AG08395 (cell line): ENCODE results near the gene NRF1.

Source experiments
- DNase-seq: peaks from one replicate; pipeline ENCODE4 v3.0.0; 2012; ENCODE audit warnings: mixed read lengths, low spot score

NRF1 gene

DNA sequence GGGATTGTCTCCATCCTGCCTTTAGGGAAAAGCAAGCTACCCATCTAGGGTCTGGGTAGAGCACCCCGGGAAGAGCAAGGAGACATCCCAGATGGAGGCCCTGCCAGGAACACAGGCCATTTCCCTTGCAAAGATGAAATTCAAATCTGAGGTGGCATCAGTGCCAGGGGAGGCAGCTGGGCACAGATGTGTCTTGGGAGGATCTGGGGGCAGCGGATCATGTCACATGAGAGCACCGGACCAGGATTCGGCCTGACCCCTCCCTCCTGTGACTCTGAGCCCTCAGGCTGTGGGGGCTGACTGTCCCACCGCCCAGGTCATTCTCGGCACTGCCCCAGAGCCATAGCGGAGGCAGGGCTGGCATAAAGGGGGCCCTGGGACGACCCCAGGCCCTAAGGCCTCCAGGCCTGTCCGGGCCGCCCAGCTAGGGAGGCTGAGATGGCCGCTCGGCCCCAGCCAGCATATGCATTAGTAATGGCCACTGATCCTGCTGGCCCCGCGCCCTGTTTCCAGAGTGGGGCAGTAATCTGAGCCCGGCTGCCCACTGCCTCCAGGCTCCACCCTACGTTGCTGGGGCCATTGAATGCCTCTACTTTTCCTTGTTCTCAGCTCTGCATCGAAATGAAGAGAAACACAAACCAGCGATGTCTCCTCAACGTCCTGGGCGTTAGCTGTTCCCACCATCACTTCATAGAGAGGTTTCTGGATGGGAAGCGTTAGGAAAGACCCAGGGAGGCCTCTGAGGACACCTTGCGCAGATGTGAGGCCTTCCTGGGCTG, 192.8 kb downstream of the NRF1 start:
- no peak for DNase-seq

DNA sequence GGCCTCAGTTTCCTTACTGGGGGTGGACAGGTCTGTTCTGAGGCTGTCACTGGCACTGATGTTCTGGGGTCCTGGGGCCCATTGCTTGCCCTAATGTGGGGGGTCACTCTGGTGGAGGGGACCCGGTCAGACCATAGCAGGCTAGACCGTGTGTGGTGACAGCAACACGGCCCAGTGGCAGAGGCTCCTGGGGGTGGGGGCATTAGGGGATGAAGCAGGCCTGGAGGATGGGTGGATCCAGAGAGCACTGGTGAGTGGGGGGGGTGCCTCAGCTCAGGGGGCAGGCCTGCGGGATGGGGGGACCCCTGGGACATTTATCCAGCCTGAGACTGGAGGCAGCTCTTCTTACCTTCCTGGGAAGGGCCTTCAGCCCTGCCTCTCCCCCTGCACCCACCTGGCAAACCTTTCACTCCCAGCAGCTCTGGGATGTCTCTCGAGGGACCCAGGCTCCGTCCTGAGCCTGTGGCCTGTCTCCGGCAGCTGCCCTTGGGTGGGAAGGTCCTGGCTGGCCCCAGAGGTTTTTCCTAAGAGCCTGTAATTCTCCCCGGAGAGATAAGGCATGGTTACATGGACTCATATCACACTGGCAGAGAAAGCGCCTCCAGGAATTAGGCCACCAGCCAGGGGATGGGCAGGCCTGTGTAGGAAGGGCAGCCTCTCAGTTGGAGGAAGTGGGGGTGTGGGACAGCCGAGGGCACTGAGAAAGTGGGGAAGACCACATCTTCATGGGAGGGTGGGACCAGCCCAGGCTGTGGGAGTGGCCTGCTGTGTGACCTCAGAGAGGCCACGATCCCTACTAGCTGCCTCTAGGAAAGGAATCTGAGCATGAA, 193.6 kb downstream of the NRF1 start:
- no peak for DNase-seq
